GM10248 (cell line): ENCODE results near the gene ANKS1A.

Experiments used
- CTCF ChIA-PET: fragments of 300-600 bp; sonication (Branson Sonifier 250); formaldehyde crosslinking; extraction: SDS; loops from one replicate; lab custom pipeline; 2021; ENCODE audit warnings: antibody characterized with exemption; lab: Yijun Ruan, JAX
- POLR2A ChIA-PET: fragments of 350-650 bp; sonication (Branson Sonifier 250); formaldehyde crosslinking; extraction: SDS; loops from one replicate; lab custom pipeline; 2020; ENCODE audit warnings: antibody characterized with exemption; lab: Yijun Ruan, JAX
- DNase-seq: peaks from one replicate; pipeline ENCODE4 v3.0.0; 2012; ENCODE audit errors: extremely low spot score
- CTCF ChIP-seq: IDR thresholded peaks from 2 replicates; pipeline ENCODE4 v1.5.1; 2012; ENCODE audit warnings: mild to moderate bottlenecking, low read depth; ENCODE audit errors: extremely low read depth, missing control alignments, control extremely low read depth

ANKS1A gene

GRCh38 chr6:34859951-34860350 is 29.1 kb upstream of the ANKS1A start:
- DNase-seq, result no peak
- ChIA-PET CTCF (no interaction called here), POLR2A (no interaction called here)
- no peak for TF ChIP-seq CTCF

GRCh38 chr6:34860776-34861175 is 28.3 kb upstream of the ANKS1A start:
- no peak for DNase-seq
- ChIA-PET POLR2A (interaction anchor here (0.5 kb wide), 1 partner anchor 227 kb away, joined by 3 read pairs; no protein-coding TSS in a partner anchor), CTCF (no interaction called here)
- no peak for TF ChIP-seq CTCF

- POLR2A ChIA-PET, result interaction anchor here (0.6 kb wide), 1 partner anchor 447 kb away, joined by 7 read pairs; no protein-coding TSS in a partner anchor
- no peak for DNase-seq
- CTCF ChIA-PET, result interaction anchor here (0.9 to 1.5 kb wide), 3 partner anchors 9 to 15 kb away, joined by 3 to 4 read pairs (median 3); no protein-coding TSS in a partner anchor
- no peak for TF ChIP-seq CTCF
These were observed 25.0 kb upstream of the ANKS1A start for GRCh38 chr6:34864007-34864406.

GRCh38 chr6:34865107-34865506 is 23.9 kb upstream of the ANKS1A start:
- no peak for TF ChIP-seq CTCF
- POLR2A ChIA-PET, result no interaction called here
- CTCF ChIA-PET, result no interaction called here
- no peak for DNase-seq

- POLR2A ChIA-PET, result no interaction called here
- CTCF ChIA-PET, result no interaction called here
- no peak for TF ChIP-seq CTCF
- DNase-seq, result no peak
These were observed 22.5 kb upstream of the ANKS1A start for GRCh38 chr6:34866509-34866908.

- DNase-seq, result no peak
- ChIA-PET POLR2A (no interaction called here), CTCF (no interaction called here)
- peak; percentile 5 for TF ChIP-seq CTCF
These were observed 21.6 kb upstream of the ANKS1A start for GRCh38 chr6:34867484-34867883.
